ENCODE measurements around the gene CC2D2B. TPM values are rescaled to one million over a fixed set of nuclear protein-coding genes. Genes with fewer than 3 reads are reported as not detected.

The CC2D2B gene
- polyA plus RNA-seq, 3 donors, result 0.08 to 1.8 TPM; not detected in 1

DNA sequence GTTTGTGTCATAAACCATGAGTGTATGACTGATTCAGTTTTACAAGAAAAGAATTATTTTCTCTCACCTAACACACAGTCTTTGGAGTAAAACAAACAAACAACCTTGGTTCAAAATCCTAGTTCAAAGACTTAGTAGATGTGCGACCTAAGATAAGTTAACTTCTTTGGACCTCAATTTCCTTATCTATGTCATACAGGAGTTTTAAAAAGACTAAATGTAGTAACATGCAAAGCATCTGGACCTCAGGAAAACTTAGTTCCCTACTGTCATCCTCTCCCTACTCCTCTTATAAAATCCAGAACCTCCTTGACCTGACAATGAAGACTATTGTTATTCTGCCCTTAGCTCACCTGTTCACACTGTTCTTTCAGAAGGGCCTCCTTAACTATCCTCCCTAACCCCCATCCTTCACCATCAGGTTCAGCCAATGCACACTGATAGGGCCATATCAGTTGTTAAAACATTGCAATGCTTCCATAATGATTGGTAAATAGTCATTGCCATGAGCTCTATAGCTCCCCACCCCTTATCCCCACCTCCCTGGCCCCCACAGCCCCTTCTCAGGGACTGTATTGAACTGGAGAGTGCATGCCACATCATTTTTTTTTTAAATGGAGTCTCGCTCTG is 106.8 kb downstream of the CC2D2B start:
- TF ChIP-seq, protein P1, sequence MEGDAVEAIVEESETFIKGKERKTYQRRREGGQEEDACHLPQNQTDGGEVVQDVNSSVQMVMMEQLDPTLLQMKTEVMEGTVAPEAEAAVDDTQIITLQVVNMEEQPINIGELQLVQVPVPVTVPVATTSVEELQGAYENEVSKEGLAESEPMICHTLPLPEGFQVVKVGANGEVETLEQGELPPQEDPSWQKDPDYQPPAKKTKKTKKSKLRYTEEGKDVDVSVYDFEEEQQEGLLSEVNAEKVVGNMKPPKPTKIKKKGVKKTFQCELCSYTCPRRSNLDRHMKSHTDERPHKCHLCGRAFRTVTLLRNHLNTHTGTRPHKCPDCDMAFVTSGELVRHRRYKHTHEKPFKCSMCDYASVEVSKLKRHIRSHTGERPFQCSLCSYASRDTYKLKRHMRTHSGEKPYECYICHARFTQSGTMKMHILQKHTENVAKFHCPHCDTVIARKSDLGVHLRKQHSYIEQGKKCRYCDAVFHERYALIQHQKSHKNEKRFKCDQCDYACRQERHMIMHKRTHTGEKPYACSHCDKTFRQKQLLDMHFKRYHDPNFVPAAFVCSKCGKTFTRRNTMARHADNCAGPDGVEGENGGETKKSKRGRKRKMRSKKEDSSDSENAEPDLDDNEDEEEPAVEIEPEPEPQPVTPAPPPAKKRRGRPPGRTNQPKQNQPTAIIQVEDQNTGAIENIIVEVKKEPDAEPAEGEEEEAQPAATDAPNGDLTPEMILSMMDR (IDR thresholded peaks at IDR 0.05), result no peak
- Histone ChIP-seq H3K79me2 (ENCODE audit: insufficient read depth, low read length) (no peaks in the 10 kb centered on the region), H4K20me1 (ENCODE audit: insufficient read depth, low read length) (no peaks in the 10 kb centered on the region), H3K27ac (ENCODE audit: low read depth in 1 of 2, low read length in 2 of 2) (no peak overlapping the region), H2AFZ (ENCODE audit: insufficient read depth, low read depth, low read length, poor library complexity, severe bottlenecking) (no peak overlapping the region), H3K4me2 (replicated peaks; ENCODE audit: extremely low read depth, low read length, poor library complexity, severe bottlenecking) (no peak overlapping the region), H3K36me3 (replicated peaks in 1 of 2; ENCODE audit: control insufficient read depth in 1 of 2, insufficient read depth in 2 of 2, low read length in 2 of 2) (no peaks in the 10 kb centered on the region), H3K9me3 (replicated peaks in 1 of 2; ENCODE audit: control insufficient read depth in 1 of 2, insufficient read depth in 1 of 2, low read length in 2 of 2) (no peaks in the 10 kb centered on the region), H3K4me3 (replicated peaks in 1 of 3; ENCODE audit: low read depth in 2 of 3, low read length in 3 of 3) (no peak overlapping the region), H3K4me1 (ENCODE audit: control insufficient read depth in 1 of 2, insufficient read depth in 2 of 2, low read length in 2 of 2) (no peaks in the 10 kb centered on the region), H3K9ac (ENCODE audit: insufficient read depth, low read length, poor library complexity, severe bottlenecking) (no peak overlapping the region), H3K27me3 (ENCODE audit: control insufficient read depth in 2 of 2, insufficient read depth in 2 of 2, low read length in 2 of 2) (no peaks in the 10 kb centered on the region)
- intact Hi-C loops (cut with micrococcal nuclease), result loop anchor here (5.0 to 10.0 kb wide), 2 partner anchors 278 to 280 kb away; no protein-coding TSS in a partner anchor
- no peak overlapping the region for H3K4me3 Mint-ChIP-seq
- no peaks in the 10 kb centered on the region for H3K36me3 Mint-ChIP-seq
- no peak overlapping the region for H3K27ac Mint-ChIP-seq
- H3K4me1 Mint-ChIP-seq, result peaks cover 2% of the 10 kb centered on the region
- WGBS (ENCODE audit: insufficient coverage), result no CpG with 5 or more reads among the region's 2 CpGs
- no peaks in the 10 kb centered on the region for H3K9me3 Mint-ChIP-seq
- peaks cover 0 to 3% (median 0%) of the 10 kb centered on the region in 3 donors for H3K27me3 Mint-ChIP-seq (ENCODE audit: low read depth in 3 of 3)
- no peak for DNase-seq

DNA sequence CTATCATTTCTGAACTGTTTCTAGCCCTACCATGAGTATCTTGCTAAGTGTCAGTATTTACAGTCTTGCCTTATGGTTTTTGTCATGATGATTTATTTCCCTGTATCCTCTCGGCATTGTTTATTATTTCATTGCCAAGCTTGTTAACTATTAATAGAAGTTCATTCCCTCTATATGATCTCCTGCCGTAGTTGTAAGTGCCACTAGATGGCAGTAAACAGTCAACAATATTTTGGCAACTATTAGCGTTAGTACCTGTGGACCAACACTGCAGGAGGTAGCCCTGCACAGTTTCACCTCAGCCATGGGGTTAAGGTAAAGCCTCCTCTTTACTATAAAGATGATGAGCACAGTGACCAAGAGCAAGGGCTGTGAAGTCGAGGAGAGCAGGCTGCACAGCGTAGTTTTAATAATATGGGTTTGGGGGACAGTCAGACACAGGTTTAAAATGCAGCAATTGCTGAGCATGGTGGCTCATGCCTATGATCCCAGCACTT is 109.5 kb downstream of the CC2D2B start:
- no peaks in the 10 kb centered on the region for H4K20me1 ChIP-seq (ENCODE audit: insufficient read depth, low read length)
- DNase-seq, result peak; percentile 29 to 68 (median 52)

More for the DNA sequence above, 109.5 kb downstream of the CC2D2B start:
- no peaks in the 10 kb centered on the region for H3K79me2 ChIP-seq (ENCODE audit: insufficient read depth, low read length)
- H3K27me3 ChIP-seq (ENCODE audit: control insufficient read depth in 2 of 2, insufficient read depth in 2 of 2, low read length in 2 of 2), result no peaks in the 10 kb centered on the region
- H3K4me2 ChIP-seq (replicated peaks; ENCODE audit: extremely low read depth, low read length, poor library complexity, severe bottlenecking), result no peak overlapping the region
- Mint-ChIP-seq H3K36me3 (peaks cover 0 to 2% of the 10 kb centered on the region in 2 donors), H3K4me3 (no peak overlapping the region), H3K9me3 (no peaks in the 10 kb centered on the region), H3K4me1 (peaks cover 2% of the 10 kb centered on the region), H3K27me3 (ENCODE audit: low read depth in 3 of 3) (peaks cover 0 to 3% (median 2%) of the 10 kb centered on the region in 3 donors), H3K27ac (no peak overlapping the region)
- TF ChIP-seq, protein P1 (IDR thresholded peaks at IDR 0.05), result peak; percentile 76
- H3K9me3 ChIP-seq (replicated peaks in 1 of 2; ENCODE audit: control insufficient read depth in 1 of 2, insufficient read depth in 1 of 2, low read length in 2 of 2), result no peaks in the 10 kb centered on the region
- H3K9ac ChIP-seq (ENCODE audit: insufficient read depth, low read length, poor library complexity, severe bottlenecking), result no peak overlapping the region
- H3K4me3 ChIP-seq (replicated peaks in 1 of 3; ENCODE audit: low read depth in 2 of 3, low read length in 3 of 3), result no peak overlapping the region
- 0% methylated on average over 2 of the region's 5 CpGs for WGBS (ENCODE audit: insufficient coverage)
- H3K36me3 ChIP-seq (replicated peaks in 1 of 2; ENCODE audit: control insufficient read depth in 1 of 2, insufficient read depth in 2 of 2, low read length in 2 of 2), result no peaks in the 10 kb centered on the region
- H3K27ac ChIP-seq (ENCODE audit: low read depth in 1 of 2, low read length in 2 of 2), result no peak overlapping the region
- intact Hi-C loops (cut with micrococcal nuclease), result loop anchor here (5.0 to 10.0 kb wide), 2 partner anchors 275 to 278 kb away; no protein-coding TSS in a partner anchor
- no peaks in the 10 kb centered on the region for H3K4me1 ChIP-seq (ENCODE audit: control insufficient read depth in 1 of 2, insufficient read depth in 2 of 2, low read length in 2 of 2)
- no peak overlapping the region for H2AFZ ChIP-seq (ENCODE audit: insufficient read depth, low read depth, low read length, poor library complexity, severe bottlenecking)
